ENCODE results near the gene SLC39A2.

SLC39A2 gene

GRCh38 chr14:21029917-21030316 lies 30.8 kb downstream of the SLC39A2 start, which contains the start of gene TPPP2:
TPPP2 (plus strand) TSS chr14:21030217; CDS start chr14:21030582, 365 bp downstream.
- H3K4me3 ChIP-seq (ENCODE audit: low read depth in 1 of 2, low read length in 2 of 2), result no peak within 1 kb of the TSS
- H3K27me3 ChIP-seq (ENCODE audit: low read depth, low read length), result no peaks in the 10 kb centered on the region
- H3K27ac ChIP-seq (ENCODE audit: low read length), result no peak within 1 kb of the TSS
- H3K9me3 ChIP-seq (ENCODE audit: control insufficient read depth in 1 of 2, low read length in 2 of 2), result no peaks in the 10 kb centered on the region
- no peaks in the 10 kb centered on the region for H3K36me3 ChIP-seq (ENCODE audit: control insufficient read depth in 1 of 2, insufficient read depth in 2 of 2, low read length in 2 of 2)
- peaks cover 0 to 13% of the 10 kb centered on the region in 2 donors for H3K4me1 ChIP-seq (ENCODE audit: control insufficient read depth in 1 of 2, insufficient read depth in 2 of 2, low read length in 2 of 2)

- no peaks in the 10 kb centered on the region for H3K36me3 ChIP-seq (ENCODE audit: control insufficient read depth in 1 of 2, insufficient read depth in 2 of 2, low read length in 2 of 2)
- H3K4me3 ChIP-seq (ENCODE audit: low read depth in 1 of 2, low read length in 2 of 2), result no peak overlapping the region
- H3K9me3 ChIP-seq (ENCODE audit: control insufficient read depth in 1 of 2, low read length in 2 of 2), result no peaks in the 10 kb centered on the region
- peaks cover 0 to 9% of the 10 kb centered on the region in 2 donors for H3K4me1 ChIP-seq (ENCODE audit: control insufficient read depth in 1 of 2, insufficient read depth in 2 of 2, low read length in 2 of 2)
- H3K27me3 ChIP-seq (ENCODE audit: low read depth, low read length), result no peaks in the 10 kb centered on the region
- H3K27ac ChIP-seq (ENCODE audit: low read length), result no peak overlapping the region
Measured at GRCh38 chr14:21030531-21030930, 31.4 kb downstream of the SLC39A2 start.

- Histone ChIP-seq H3K4me3 (ENCODE audit: low read depth in 1 of 2, low read length in 2 of 2) (no peak overlapping the region), H3K4me1 (ENCODE audit: control insufficient read depth in 1 of 2, insufficient read depth in 2 of 2, low read length in 2 of 2) (no peaks in the 10 kb centered on the region), H3K36me3 (ENCODE audit: control insufficient read depth in 1 of 2, insufficient read depth in 2 of 2, low read length in 2 of 2) (no peaks in the 10 kb centered on the region), H3K27me3 (ENCODE audit: low read depth, low read length) (no peaks in the 10 kb centered on the region), H3K27ac (ENCODE audit: low read length) (no peak overlapping the region), H3K9me3 (ENCODE audit: control insufficient read depth in 1 of 2, low read length in 2 of 2) (no peaks in the 10 kb centered on the region)
Measured at GRCh38 chr14:21032326-21033132, 33.4 kb downstream of the SLC39A2 start.

- Histone ChIP-seq H3K27me3 (ENCODE audit: low read depth, low read length) (no peaks in the 10 kb centered on the region), H3K9me3 (ENCODE audit: control insufficient read depth in 1 of 2, low read length in 2 of 2) (no peaks in the 10 kb centered on the region), H3K4me3 (ENCODE audit: low read depth in 1 of 2, low read length in 2 of 2) (no peak overlapping the region), H3K36me3 (ENCODE audit: control insufficient read depth in 1 of 2, insufficient read depth in 2 of 2, low read length in 2 of 2) (no peaks in the 10 kb centered on the region), H3K4me1 (ENCODE audit: control insufficient read depth in 1 of 2, insufficient read depth in 2 of 2, low read length in 2 of 2) (peaks cover 3 to 4% of the 10 kb centered on the region in 2 donors), H3K27ac (ENCODE audit: low read length) (no peak overlapping the region)
Measured at GRCh38 chr14:21033133-21033698, 34.1 kb downstream of the SLC39A2 start.

- H3K9me3 ChIP-seq (ENCODE audit: control insufficient read depth in 1 of 2, low read length in 2 of 2), result no peaks in the 10 kb centered on the region
- no peaks in the 10 kb centered on the region for H3K36me3 ChIP-seq (ENCODE audit: control insufficient read depth in 1 of 2, insufficient read depth in 2 of 2, low read length in 2 of 2)
- no peak within 1 kb of the TSS for H3K4me3 ChIP-seq (ENCODE audit: low read depth in 1 of 2, low read length in 2 of 2)
- H3K4me1 ChIP-seq (ENCODE audit: control insufficient read depth in 1 of 2, insufficient read depth in 2 of 2, low read length in 2 of 2), result peaks cover 17 to 19% of the 10 kb centered on the region in 2 donors
- H3K27ac ChIP-seq (ENCODE audit: low read length), result no peak within 1 kb of the TSS
- no peaks in the 10 kb centered on the region for H3K27me3 ChIP-seq (ENCODE audit: low read depth, low read length)
Measured at GRCh38 chr14:21034707-21035106, 35.6 kb downstream of the SLC39A2 start, which contains the start of gene RNASE13. RNASE13 (minus strand) TSS chr14:21034807; CDS start chr14:21034288, 519 bp downstream.

GRCh38 chr14:21036751-21037150 lies 37.7 kb downstream of the SLC39A2 start:
- Histone ChIP-seq H3K4me3 (ENCODE audit: low read depth in 1 of 2, low read length in 2 of 2) (no peak overlapping the region), H3K27me3 (ENCODE audit: low read depth, low read length) (no peaks in the 10 kb centered on the region), H3K9me3 (ENCODE audit: control insufficient read depth in 1 of 2, low read length in 2 of 2) (no peaks in the 10 kb centered on the region), H3K4me1 (ENCODE audit: control insufficient read depth in 1 of 2, insufficient read depth in 2 of 2, low read length in 2 of 2) (peaks cover 20 to 25% of the 10 kb centered on the region in 2 donors), H3K27ac (ENCODE audit: low read length) (no peak overlapping the region), H3K36me3 (ENCODE audit: control insufficient read depth in 1 of 2, insufficient read depth in 2 of 2, low read length in 2 of 2) (no peaks in the 10 kb centered on the region)

- no peak overlapping the region for H3K27ac ChIP-seq (ENCODE audit: low read length)
Measured at GRCh38 chr14:21037156-21037555, 38.1 kb downstream of the SLC39A2 start.

GRCh38 chr14:21038441-21039422 lies 39.6 kb downstream of the SLC39A2 start:
- Histone ChIP-seq H3K27ac (ENCODE audit: low read length) (peak overlapping the region; percentile 53), H3K4me3 (ENCODE audit: low read depth in 1 of 2, low read length in 2 of 2) (peak overlapping the region in 1 of 2 donors; percentile 3), H3K36me3 (ENCODE audit: control insufficient read depth in 1 of 2, insufficient read depth in 2 of 2, low read length in 2 of 2) (no peaks in the 10 kb centered on the region), H3K27me3 (ENCODE audit: low read depth, low read length) (no peaks in the 10 kb centered on the region), H3K9me3 (ENCODE audit: control insufficient read depth in 1 of 2, low read length in 2 of 2) (no peaks in the 10 kb centered on the region), H3K4me1 (ENCODE audit: control insufficient read depth in 1 of 2, insufficient read depth in 2 of 2, low read length in 2 of 2) (peaks cover 20 to 29% of the 10 kb centered on the region in 2 donors)

More at GRCh38 chr14:21037156-21037555, 38.1 kb downstream of the SLC39A2 start:
- Histone ChIP-seq H3K36me3 (ENCODE audit: control insufficient read depth in 1 of 2, insufficient read depth in 2 of 2, low read length in 2 of 2) (no peaks in the 10 kb centered on the region), H3K9me3 (ENCODE audit: control insufficient read depth in 1 of 2, low read length in 2 of 2) (no peaks in the 10 kb centered on the region), H3K4me1 (ENCODE audit: control insufficient read depth in 1 of 2, insufficient read depth in 2 of 2, low read length in 2 of 2) (peaks cover 20 to 25% of the 10 kb centered on the region in 2 donors), H3K27me3 (ENCODE audit: low read depth, low read length) (no peaks in the 10 kb centered on the region), H3K4me3 (ENCODE audit: low read depth in 1 of 2, low read length in 2 of 2) (no peak overlapping the region)

GRCh38 chr14:21039585-21040369 lies 40.7 kb downstream of the SLC39A2 start:
- Histone ChIP-seq H3K9me3 (ENCODE audit: control insufficient read depth in 1 of 2, low read length in 2 of 2) (no peaks in the 10 kb centered on the region), H3K36me3 (ENCODE audit: control insufficient read depth in 1 of 2, insufficient read depth in 2 of 2, low read length in 2 of 2) (no peaks in the 10 kb centered on the region), H3K27me3 (ENCODE audit: low read depth, low read length) (no peaks in the 10 kb centered on the region), H3K27ac (ENCODE audit: low read length) (peak overlapping the region; percentile 53), H3K4me1 (ENCODE audit: control insufficient read depth in 1 of 2, insufficient read depth in 2 of 2, low read length in 2 of 2) (peaks cover 23 to 30% of the 10 kb centered on the region in 2 donors), H3K4me3 (ENCODE audit: low read depth in 1 of 2, low read length in 2 of 2) (peak overlapping the region in 1 of 2 donors; percentile 3)

GRCh38 chr14:21040370-21040925 lies 41.4 kb downstream of the SLC39A2 start:
- H3K27ac ChIP-seq (ENCODE audit: low read length), result no peak overlapping the region
- H3K4me3 ChIP-seq (ENCODE audit: low read depth in 1 of 2, low read length in 2 of 2), result no peak overlapping the region
- no peaks in the 10 kb centered on the region for H3K9me3 ChIP-seq (ENCODE audit: control insufficient read depth in 1 of 2, low read length in 2 of 2)
- peaks cover 23 to 30% of the 10 kb centered on the region in 2 donors for H3K4me1 ChIP-seq (ENCODE audit: control insufficient read depth in 1 of 2, insufficient read depth in 2 of 2, low read length in 2 of 2)
- no peaks in the 10 kb centered on the region for H3K27me3 ChIP-seq (ENCODE audit: low read depth, low read length)
- H3K36me3 ChIP-seq (ENCODE audit: control insufficient read depth in 1 of 2, insufficient read depth in 2 of 2, low read length in 2 of 2), result no peaks in the 10 kb centered on the region
